Stomach (tissue), 9 donors: ENCODE data around the gene WDR75. TPM values are rescaled to one million over a fixed set of nuclear protein-coding genes. Genes with fewer than 3 reads are reported as not detected.

Experiments
- DNase-seq, 2 donors: peaks; one replicate each; pipeline versions ENCODE4 v3.0.0 to v3.0.0-alpha.2; 2013 to 2019
- H3K27ac ChIP-seq, 5 donors: fragments of 200-600 bp in 4 of 5; sonication (generic) in 4 of 5; one replicate each; pipeline ENCODE4 v1.5.1; 2013 to 2019; ENCODE audit warnings: mild to moderate bottlenecking in 1 of 5, moderate library complexity in 1 of 5
- H3K27me3 ChIP-seq, 3 donors: fragments of 200-600 bp; sonication (generic); one replicate each; pipeline ENCODE4 v1.5.1; 2017 to 2019; ENCODE audit warnings: mixed run types in 1 of 3
- H3K36me3 ChIP-seq, 4 donors: fragments of 200-600 bp; sonication (generic); 1 replicate in 3 of 4; 2 replicates in 1 of 4; pipeline ENCODE4 v1.5.1; 2016 to 2019
- H3K4me1 ChIP-seq, 4 donors: fragments of 200-600 bp; sonication (generic); one replicate each; pipeline ENCODE4 v1.5.1; 2016 to 2019
- H3K4me3 ChIP-seq, 4 donors: fragments of 200-600 bp; sonication (generic) in 3 of 4; one replicate each; pipeline ENCODE4 v1.5.1; 2016 to 2019; ENCODE audit warnings: mild to moderate bottlenecking in 1 of 4
- H3K9me3 ChIP-seq, 4 donors: fragments of 200-600 bp; sonication (generic); one replicate each; pipeline ENCODE4 v1.5.1; 2016 to 2019
- EP300 ChIP-seq: sonication (generic); formaldehyde crosslinking; IDR thresholded peaks from one replicate; pipeline ENCODE4 v1.6.1; 2017; ENCODE audit warnings: antibody characterized with exemption
- POLR2A ChIP-seq, 4 donors: fragments of 450-650 bp; IDR thresholded peaks; one replicate each; pipeline ENCODE4 v1.6.1; 2016; ENCODE audit warnings: antibody characterized with exemption in 4 of 4, control low read depth in 2 of 4, mild to moderate bottlenecking in 1 of 4, moderate library complexity in 1 of 4
- POLR2AphosphoS5 ChIP-seq, 3 donors: sonication (generic); formaldehyde crosslinking; IDR thresholded peaks; one replicate each; pipeline ENCODE4 v1.6.1; 2016; ENCODE audit warnings: antibody characterized with exemption in 3 of 3
- whole genome bisulfite sequencing, 5 donors: extraction: QIAGEN DNeasy Blood & Tissue Kit in 3 of 5; methylation state at CpG; one replicate each; pipeline versions ENCODE4 v1.1.5 to v1.1.7; 2013 to 2018; 5-methylcytosine and 5-hydroxymethylcytosine counted together
- intact Hi-C: fragments of 100-400 bp; cut with DNase I; formaldehyde crosslinking; loops from one replicate; pipeline ENCODE4 v1.15.1; 2023; ENCODE audit warnings: low total_unique reads
- polyA plus RNA-seq, 3 donors: library from polyadenylated mRNA; stranded (reverse); fragments of 200-250 nt; gene quantifications; one replicate each; pipeline ENCODE4 v1.2.3, GENCODE V29; 2013
- total RNA-seq, 5 donors: library from RNA; depleted of rRNA; stranded (reverse); fragments of >200 nt; gene quantifications; one replicate each; pipeline versions ENCODE4 v1.1.0 to v1.2.3, GENCODE V29; 2014 to 2016
- TF ChIP-seq, protein P1 (sequence below), 7 experiments: fragments of 450-650 bp in 4 of 7; fragments of 200-600 bp in 3 of 7; sonication (generic) in 3 of 7; IDR thresholded peaks; one replicate each; pipeline ENCODE4 v1.5.1; 2016 to 2019; ENCODE audit warnings: antibody characterized with exemption in 7 of 7, control low read depth in 2 of 7, mild to moderate bottlenecking in 1 of 7
- donor health status: healthy with polysubstance abuse.
- donor health status: Bipolar disorder and iron deficiency.
- donor health status: healthy.

WDR75 gene
- total and polyA plus RNA-seq, 8 donors, result 6.1 to 89.9 (median 26.5) TPM

DNA sequence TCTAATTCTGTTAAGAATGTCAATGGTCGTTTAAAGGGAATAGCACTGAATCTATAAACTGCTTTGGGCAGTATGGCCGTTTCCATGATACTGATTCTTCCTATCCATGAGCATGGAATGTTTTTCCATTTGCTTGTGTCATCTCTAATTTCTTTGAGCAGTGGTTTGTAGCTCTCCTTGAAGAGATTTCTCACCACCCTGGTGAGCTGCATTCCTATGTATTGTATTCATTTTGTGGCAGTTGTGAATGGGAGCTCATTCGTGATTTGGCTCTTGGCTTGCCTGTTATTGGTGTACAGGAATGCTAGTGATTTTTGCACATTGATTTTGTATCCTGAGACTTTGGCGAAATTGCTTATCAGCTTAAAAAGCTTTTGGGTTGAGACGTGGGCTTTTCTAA is 38.3 kb upstream of the WDR75 start:
- Histone ChIP-seq H3K27me3 (no peaks in the 10 kb centered on the region), H3K4me3 (no peak overlapping the region), H3K27ac (no peak overlapping the region), H3K4me1 (peaks cover 0 to 16% (median 8%) of the 10 kb centered on the region in 4 donors), H3K9me3 (no peaks in the 10 kb centered on the region), H3K36me3 (no peaks in the 10 kb centered on the region)
- intact Hi-C loops, result loop anchor here (10.0 kb wide), 1 partner anchor 308 kb away; no protein-coding TSS in a partner anchor
- WGBS, 5 donors, result 71 to 91% (median 78%) methylated on average over 5 of the region's 5 CpGs
- DNase-seq, result no peak
- no peak for TF ChIP-seq POLR2AphosphoS5 (IDR thresholded peaks at IDR 0.05)
- TF ChIP-seq EP300, result no peak
- TF ChIP-seq, protein P1, sequence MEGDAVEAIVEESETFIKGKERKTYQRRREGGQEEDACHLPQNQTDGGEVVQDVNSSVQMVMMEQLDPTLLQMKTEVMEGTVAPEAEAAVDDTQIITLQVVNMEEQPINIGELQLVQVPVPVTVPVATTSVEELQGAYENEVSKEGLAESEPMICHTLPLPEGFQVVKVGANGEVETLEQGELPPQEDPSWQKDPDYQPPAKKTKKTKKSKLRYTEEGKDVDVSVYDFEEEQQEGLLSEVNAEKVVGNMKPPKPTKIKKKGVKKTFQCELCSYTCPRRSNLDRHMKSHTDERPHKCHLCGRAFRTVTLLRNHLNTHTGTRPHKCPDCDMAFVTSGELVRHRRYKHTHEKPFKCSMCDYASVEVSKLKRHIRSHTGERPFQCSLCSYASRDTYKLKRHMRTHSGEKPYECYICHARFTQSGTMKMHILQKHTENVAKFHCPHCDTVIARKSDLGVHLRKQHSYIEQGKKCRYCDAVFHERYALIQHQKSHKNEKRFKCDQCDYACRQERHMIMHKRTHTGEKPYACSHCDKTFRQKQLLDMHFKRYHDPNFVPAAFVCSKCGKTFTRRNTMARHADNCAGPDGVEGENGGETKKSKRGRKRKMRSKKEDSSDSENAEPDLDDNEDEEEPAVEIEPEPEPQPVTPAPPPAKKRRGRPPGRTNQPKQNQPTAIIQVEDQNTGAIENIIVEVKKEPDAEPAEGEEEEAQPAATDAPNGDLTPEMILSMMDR (IDR thresholded peaks at IDR 0.05), result no peak
- TF ChIP-seq POLR2A (IDR thresholded peaks at IDR 0.05), result no peak

DNA sequence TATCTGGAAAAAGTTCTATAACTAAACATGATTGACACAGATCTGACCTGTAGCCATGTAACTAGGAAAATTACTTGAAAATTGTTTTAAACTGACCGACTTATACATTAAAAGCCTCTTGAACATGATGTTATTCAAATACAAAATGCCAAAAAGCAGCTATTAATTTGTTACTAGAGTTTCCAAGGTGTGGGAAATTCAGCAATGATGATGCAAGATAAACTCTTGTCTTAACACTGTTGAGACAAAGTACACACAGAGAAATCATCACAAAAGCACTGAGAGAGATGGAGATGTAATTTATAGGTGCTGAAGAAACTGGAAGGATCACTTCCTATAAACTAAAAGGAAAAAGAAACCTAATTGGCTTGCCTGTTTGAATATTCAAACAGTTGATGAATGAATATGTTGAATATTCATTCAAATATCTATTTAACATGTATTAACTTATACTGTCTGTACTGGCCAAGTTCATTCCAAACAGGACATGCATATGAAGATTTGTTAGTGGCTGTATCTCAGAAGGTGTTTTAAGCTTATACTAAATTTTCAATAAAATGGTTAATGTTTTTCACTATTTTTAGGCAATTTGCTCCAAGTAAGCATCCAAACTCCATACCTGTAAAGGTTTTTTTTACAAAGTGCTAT is 34.6 kb upstream of the WDR75 start:
- no peak overlapping the region for H3K4me3 ChIP-seq
- no peaks in the 10 kb centered on the region for H3K36me3 ChIP-seq
- no peaks in the 10 kb centered on the region for H3K27me3 ChIP-seq
- no peaks in the 10 kb centered on the region for H3K9me3 ChIP-seq
- peak overlapping the region in 3 of 5 donors; percentile 34 to 68 (median 63) for H3K27ac ChIP-seq
- intact Hi-C loops, result loop anchor here (10.0 kb wide), 1 partner anchor 312 kb away; no protein-coding TSS in a partner anchor
- peaks cover 0 to 21% (median 12%) of the 10 kb centered on the region in 4 donors for H3K4me1 ChIP-seq
- TF ChIP-seq POLR2AphosphoS5 (IDR thresholded peaks at IDR 0.05) (no peak), POLR2A (IDR thresholded peaks at IDR 0.05) (no peak), EP300 (no peak)
- TF ChIP-seq, protein P1 (IDR thresholded peaks at IDR 0.05), result no peak
- 71 to 84% (median 78%) methylated on average over 1 of the region's 1 CpG for WGBS, 5 donors
- DNase-seq, result no peak

DNA sequence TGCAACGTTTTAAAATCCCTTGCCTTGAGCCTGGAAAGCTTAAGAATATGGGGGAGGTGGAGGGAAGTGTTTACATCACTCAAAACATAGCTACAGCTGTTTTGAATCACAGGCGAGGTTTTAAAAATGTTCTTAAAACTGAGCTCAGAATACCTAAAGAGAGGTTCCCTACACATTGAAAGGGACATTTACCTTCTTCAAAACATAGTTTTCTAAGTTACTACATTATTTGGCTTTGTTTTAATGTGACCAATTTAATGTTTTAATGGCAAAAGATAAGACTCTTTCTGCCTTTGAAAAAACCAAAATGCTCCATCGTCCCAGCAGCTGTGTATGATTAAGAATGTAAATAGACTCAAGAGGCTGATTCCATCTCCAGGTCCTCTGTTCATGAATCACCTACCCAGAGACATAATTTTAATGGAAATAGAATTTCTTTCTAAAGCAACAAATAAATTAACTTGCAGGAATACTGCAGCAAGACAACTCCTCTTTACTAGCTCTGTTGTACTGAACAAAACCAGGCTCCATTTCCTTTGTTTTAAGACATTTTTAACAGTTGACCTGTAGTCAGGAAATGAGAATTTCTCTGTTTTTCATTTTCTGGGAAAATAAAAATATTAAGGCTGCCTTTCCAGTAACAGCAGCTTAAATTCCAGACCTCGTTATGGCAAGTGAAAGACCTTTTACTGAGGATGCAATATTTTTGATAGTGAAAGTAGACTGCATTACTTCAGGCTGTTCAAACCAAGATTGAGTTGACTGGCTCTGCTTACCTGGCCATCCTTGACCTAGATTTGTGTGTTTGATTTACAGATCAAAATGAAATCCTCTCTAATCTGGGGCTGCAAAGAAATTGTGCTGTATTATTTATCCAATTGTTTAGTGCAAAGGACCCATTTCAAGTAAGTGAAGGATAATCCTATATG is 33.7 kb upstream of the WDR75 start:
- Histone ChIP-seq H3K9me3 (no peaks in the 10 kb centered on the region), H3K4me1 (peaks cover 0 to 21% (median 12%) of the 10 kb centered on the region in 4 donors), H3K36me3 (no peaks in the 10 kb centered on the region), H3K4me3 (no peak overlapping the region), H3K27me3 (no peaks in the 10 kb centered on the region), H3K27ac (peak overlapping the region in 4 of 5 donors; percentile 35 to 68 (median 60))
- peak in 1 of 2 donors; percentile 69 for DNase-seq
- 16 to 25% (median 18%) methylated on average over 4 of the region's 4 CpGs for WGBS, 5 donors
- intact Hi-C loops, result loop anchor here (10.0 kb wide), 1 partner anchor 313 kb away; no protein-coding TSS in a partner anchor
- no peak for TF ChIP-seq EP300
- TF ChIP-seq POLR2A (IDR thresholded peaks at IDR 0.05), result no peak
- no peak for TF ChIP-seq POLR2AphosphoS5 (IDR thresholded peaks at IDR 0.05)
- TF ChIP-seq, protein P1 (IDR thresholded peaks at IDR 0.05), result no peak

DNA sequence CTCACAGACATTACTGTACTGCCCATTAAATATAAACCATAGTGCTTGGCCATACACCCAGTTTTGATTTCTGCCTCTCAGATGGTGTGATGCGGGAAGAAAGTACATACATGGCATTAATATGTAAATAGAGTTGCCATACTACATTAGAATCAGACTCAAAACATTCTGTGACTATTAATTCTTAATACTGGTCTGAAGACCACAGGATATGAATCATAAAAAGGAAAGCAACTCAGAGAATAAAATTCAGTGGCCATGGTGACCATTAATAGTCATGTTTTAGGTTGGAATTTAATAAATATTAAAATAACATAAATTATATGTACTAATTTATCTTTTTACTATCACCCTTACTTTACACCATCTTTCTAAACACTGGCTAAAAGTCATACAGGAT is 33.0 kb upstream of the WDR75 start:
- peaks cover 0 to 21% (median 12%) of the 10 kb centered on the region in 4 donors for H3K4me1 ChIP-seq
- 72 to 97% (median 87%) methylated on average over 1 of the region's 1 CpG for WGBS, 5 donors
- no peak for DNase-seq
- TF ChIP-seq EP300 (no peak), POLR2A (IDR thresholded peaks at IDR 0.05) (no peak), POLR2AphosphoS5 (IDR thresholded peaks at IDR 0.05) (no peak)
- TF ChIP-seq, protein P1 (IDR thresholded peaks at IDR 0.05), result no peak
- H3K4me3 ChIP-seq, result no peak overlapping the region
- H3K27ac ChIP-seq, result peak overlapping the region in 3 of 5 donors; percentile 57 to 68 (median 63)
- H3K27me3 ChIP-seq, result no peaks in the 10 kb centered on the region
- intact Hi-C loops, result loop anchor here (10.0 kb wide), 1 partner anchor 313 kb away; no protein-coding TSS in a partner anchor
- no peaks in the 10 kb centered on the region for H3K36me3 ChIP-seq
- no peaks in the 10 kb centered on the region for H3K9me3 ChIP-seq
